Activated CD8-positive, alpha-beta T cell treated with anti-CD3 and anti-CD28 coated beads for 36 hours (primary cell): Measurements from ENCODE around the gene PDE4B. TPM values are rescaled to one million over a fixed set of nuclear protein-coding genes. Genes with fewer than 3 reads are reported as not detected.

Experiments
- ATAC-seq: fragments of 200-7000 bp; cut with Tn5 transposase; one replicate; pipeline ENCODE4 v1.10.0; 2021; ENCODE audit warnings: mild to moderate bottlenecking, moderate library complexity
- CTCF ChIA-PET: fragments of 350-600 bp; sonication (Branson Sonifier 250); formaldehyde crosslinking; loops from one replicate; lab custom pipeline; 2021; ENCODE audit warnings: antibody characterized with exemption; lab: Charles Lee
- POLR2A ChIA-PET: fragments of 350-600 bp; sonication (Branson Sonifier 250); formaldehyde crosslinking; loops from one replicate; lab custom pipeline; 2021; ENCODE audit warnings: antibody characterized with exemption; lab: Charles Lee
- DNase-seq: peaks from one replicate; pipeline ENCODE4 v3.0.0-alpha.2; 2020
- H3K27ac Mint-ChIP-seq: one replicate; pipeline ENCODE4 v1.8.0; 2021; ENCODE audit warnings: mild to moderate bottlenecking, mixed read lengths
- H3K27me3 Mint-ChIP-seq: one replicate; pipeline ENCODE4 v1.8.0; 2021; ENCODE audit warnings: mixed read lengths
- H3K36me3 Mint-ChIP-seq: one replicate; pipeline ENCODE4 v1.8.0; 2021; ENCODE audit warnings: low read depth, mixed read lengths
- H3K4me1 Mint-ChIP-seq: one replicate; pipeline ENCODE4 v1.8.0; 2021; ENCODE audit warnings: low read depth, mixed read lengths
- H3K4me3 Mint-ChIP-seq: one replicate; pipeline ENCODE4 v1.8.0; 2021; ENCODE audit warnings: mild to moderate bottlenecking, moderate library complexity, mixed read lengths
- H3K9me3 Mint-ChIP-seq: one replicate; pipeline ENCODE4 v1.8.0; 2021; ENCODE audit warnings: mixed read lengths
- intact Hi-C: fragments of 100-400 bp; cut with micrococcal nuclease; formaldehyde crosslinking; loops from one replicate; pipeline ENCODE4 v1.10.0; 2022
- total RNA-seq, 2 experiments: library from RNA; stranded (reverse); gene quantifications; one replicate each; pipeline ENCODE4 v1.2.3, GENCODE V29; 2021
- TF ChIP-seq, protein P1 (sequence below): fragments of 200-600 bp; IDR thresholded peaks from one replicate; pipeline ENCODE4 v1.8.0; 2022; ENCODE audit warnings: antibody characterized with exemption, mild to moderate bottlenecking

PDE4B gene
- total RNA-seq, 2 experiments from 2014 or later, result 32.4 to 33.1 TPM

DNA sequence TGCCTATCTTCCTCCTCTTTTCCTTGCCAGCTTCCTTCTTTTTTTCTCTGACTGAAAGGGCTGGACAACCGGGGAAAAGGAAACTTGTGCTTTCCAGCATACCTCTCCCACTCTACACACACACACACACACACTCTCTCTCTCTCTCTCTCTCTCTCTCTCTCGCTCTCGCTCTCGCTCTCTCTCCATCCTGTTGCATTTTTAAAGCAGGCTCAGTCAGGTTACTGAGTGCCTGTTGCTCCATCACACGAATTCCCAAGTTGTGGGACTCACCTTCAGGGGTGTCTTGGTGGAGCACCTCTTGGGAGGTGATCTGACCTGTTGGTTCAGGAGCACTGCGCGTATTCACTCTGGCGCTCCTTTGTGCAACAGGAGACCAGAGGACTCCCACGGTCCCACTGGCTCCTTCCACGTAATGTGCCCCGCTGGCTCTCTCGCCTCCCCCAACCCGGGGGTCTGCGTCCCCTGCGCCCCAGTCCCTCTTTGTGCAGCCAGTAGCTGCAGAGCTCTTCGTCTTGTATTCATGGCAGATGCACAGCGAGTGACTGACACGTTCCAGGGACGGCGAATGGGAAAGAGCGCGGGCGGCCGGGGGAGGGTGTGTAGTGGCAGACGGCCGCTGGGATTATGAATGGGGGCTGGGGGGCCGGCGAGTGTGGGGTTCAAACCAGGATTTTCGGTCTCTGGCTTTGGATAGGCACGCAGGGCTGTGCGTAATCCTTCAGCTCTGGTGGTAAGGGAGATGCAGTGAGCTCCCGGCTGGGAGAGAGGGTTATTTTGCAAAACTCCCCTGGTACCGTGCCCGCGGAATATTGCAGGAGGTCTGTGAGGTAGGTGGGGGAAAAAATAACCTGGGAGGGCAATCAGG lies 660 bp upstream of the PDE4B start:
- Mint-ChIP-seq H3K9me3 (peaks cover 5% of the 10 kb centered on the region), H3K4me1 (no peaks in the 10 kb centered on the region), H3K27ac (no peak overlapping the region), H3K36me3 (no peaks in the 10 kb centered on the region), H3K27me3 (peaks cover 46% of the 10 kb centered on the region), H3K4me3 (no peak overlapping the region)
- TF ChIP-seq, protein P1, sequence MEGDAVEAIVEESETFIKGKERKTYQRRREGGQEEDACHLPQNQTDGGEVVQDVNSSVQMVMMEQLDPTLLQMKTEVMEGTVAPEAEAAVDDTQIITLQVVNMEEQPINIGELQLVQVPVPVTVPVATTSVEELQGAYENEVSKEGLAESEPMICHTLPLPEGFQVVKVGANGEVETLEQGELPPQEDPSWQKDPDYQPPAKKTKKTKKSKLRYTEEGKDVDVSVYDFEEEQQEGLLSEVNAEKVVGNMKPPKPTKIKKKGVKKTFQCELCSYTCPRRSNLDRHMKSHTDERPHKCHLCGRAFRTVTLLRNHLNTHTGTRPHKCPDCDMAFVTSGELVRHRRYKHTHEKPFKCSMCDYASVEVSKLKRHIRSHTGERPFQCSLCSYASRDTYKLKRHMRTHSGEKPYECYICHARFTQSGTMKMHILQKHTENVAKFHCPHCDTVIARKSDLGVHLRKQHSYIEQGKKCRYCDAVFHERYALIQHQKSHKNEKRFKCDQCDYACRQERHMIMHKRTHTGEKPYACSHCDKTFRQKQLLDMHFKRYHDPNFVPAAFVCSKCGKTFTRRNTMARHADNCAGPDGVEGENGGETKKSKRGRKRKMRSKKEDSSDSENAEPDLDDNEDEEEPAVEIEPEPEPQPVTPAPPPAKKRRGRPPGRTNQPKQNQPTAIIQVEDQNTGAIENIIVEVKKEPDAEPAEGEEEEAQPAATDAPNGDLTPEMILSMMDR, result no peak
- DNase-seq, result no peak
- CTCF ChIA-PET, result no interaction called here
- POLR2A ChIA-PET, result no interaction called here
- intact Hi-C loops, result no loop called here
- ATAC-seq, result no peak

DNA sequence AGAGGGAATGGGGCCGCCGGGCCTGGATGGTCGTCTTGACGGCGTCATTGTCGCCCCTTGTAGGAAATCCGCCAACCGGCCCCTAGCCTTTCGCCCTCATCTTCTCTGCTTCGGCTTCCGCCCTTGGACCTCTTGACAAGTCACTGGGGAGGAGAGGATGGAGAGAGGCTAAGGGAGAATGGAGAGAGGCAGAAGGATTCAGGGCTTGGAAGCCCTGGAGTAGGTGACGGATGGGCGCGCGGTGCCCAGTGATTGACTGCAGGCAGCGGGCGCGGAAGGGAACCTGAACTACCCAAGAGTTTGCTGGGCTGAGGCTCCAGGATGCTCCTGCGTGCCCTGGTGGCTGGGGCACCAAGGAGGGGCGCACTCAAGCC lies 651 bp downstream of the PDE4B start:
- TF ChIP-seq, protein P1, result no peak
- Mint-ChIP-seq H3K27me3 (peaks cover 46% of the 10 kb centered on the region), H3K9me3 (peaks cover 5% of the 10 kb centered on the region), H3K4me1 (no peaks in the 10 kb centered on the region), H3K27ac (no peak overlapping the region), H3K36me3 (no peaks in the 10 kb centered on the region), H3K4me3 (no peak overlapping the region)
- ChIA-PET CTCF (no interaction called here), POLR2A (no interaction called here)
- DNase-seq (no peak), ATAC-seq (no peak)
- intact Hi-C loops, result no loop called here

DNA sequence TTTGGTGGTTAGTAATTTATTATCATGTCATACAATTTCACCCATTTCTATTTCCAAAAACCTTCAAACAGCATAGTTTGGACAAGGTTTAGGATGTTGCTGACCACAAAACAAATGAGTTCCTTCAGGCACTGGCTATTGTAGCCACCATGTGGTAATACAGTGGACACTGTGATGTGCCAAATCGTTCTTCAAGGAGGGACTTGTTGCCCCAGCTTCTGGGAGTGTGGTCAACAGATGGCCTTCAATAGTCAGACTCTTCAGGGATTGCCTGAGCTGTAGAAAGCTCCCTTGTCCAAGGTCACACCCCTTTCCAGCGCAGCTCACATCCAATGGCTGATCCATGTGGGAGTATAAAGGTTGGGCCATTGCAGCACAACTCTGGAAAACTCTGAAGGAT lies 2.6 kb downstream of the PDE4B start:
- Mint-ChIP-seq H3K36me3 (no peaks in the 10 kb centered on the region), H3K4me1 (no peaks in the 10 kb centered on the region), H3K9me3 (no peaks in the 10 kb centered on the region), H3K27ac (no peak overlapping the region), H3K4me3 (no peak overlapping the region), H3K27me3 (peaks cover 43% of the 10 kb centered on the region)
- intact Hi-C loops, result no loop called here
- POLR2A ChIA-PET, result no interaction called here
- TF ChIP-seq, protein P1, result no peak
- ATAC-seq, result no peak
- CTCF ChIA-PET, result no interaction called here
- no peak for DNase-seq

GRCh38 chr1:65799601-65800000 lies 6.9 kb downstream of the PDE4B start:
- no peak for DNase-seq
- Mint-ChIP-seq H3K4me3 (no peak overlapping the region), H3K27ac (no peak overlapping the region), H3K36me3 (no peaks in the 10 kb centered on the region), H3K4me1 (no peaks in the 10 kb centered on the region), H3K27me3 (peaks cover 29% of the 10 kb centered on the region), H3K9me3 (no peaks in the 10 kb centered on the region)
- POLR2A ChIA-PET, result no interaction called here
- intact Hi-C loops, result no loop called here
- CTCF ChIA-PET, result no interaction called here
- TF ChIP-seq, protein P1, result no peak
- no peak for ATAC-seq

- TF ChIP-seq, protein P1, result no peak
- Mint-ChIP-seq H3K4me3 (no peak overlapping the region), H3K27ac (no peak overlapping the region), H3K4me1 (no peaks in the 10 kb centered on the region), H3K36me3 (no peaks in the 10 kb centered on the region), H3K9me3 (peaks cover 1% of the 10 kb centered on the region), H3K27me3 (peaks cover 39% of the 10 kb centered on the region)
- ChIA-PET POLR2A (no interaction called here), CTCF (no interaction called here)
- intact Hi-C loops, result no loop called here
- DNase-seq (no peak), ATAC-seq (no peak)
Measured at GRCh38 chr1:65804584-65804983, 11.9 kb downstream of the PDE4B start.
